ENCODE data around the gene PSME1. TPM values are rescaled to one million over a fixed set of nuclear protein-coding genes. Genes with fewer than 3 reads are reported as not detected.

The PSME1 gene
- total and polyA plus RNA-seq, 2 experiments from 2014 or later = 61.1 to 215 TPM

DNA sequence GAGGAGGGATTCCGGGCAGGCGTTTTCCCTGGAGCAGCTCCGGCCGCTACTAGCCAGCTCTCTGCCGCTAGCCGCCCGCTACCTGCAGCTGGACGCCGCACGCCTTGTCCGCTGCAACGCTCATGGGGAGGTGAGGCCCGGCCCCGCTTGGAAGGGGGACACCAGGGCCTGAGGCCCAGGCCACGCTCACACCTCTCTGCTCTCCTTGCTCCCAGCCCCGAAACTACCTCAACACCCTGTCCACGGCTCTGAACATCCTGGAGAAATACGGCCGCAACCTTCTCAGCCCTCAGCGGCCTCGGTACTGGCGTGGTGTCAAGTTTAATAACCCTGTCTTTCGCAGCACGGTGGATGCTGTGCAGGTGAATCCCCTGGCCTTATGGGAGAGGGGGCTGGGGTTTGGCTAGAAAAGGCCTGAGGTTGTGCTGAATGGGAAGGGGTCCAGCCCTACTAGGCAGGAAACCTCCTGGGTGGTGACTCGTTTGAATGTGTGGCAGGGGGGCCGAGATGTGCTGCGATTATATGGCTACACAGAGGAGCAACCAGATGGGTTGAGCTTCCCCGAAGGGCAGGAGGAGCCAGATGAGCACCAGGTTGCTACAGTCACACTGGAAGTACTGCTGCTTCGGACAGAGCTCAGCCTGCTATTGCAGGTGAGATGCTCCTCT lies 11.9 kb downstream of the PSME1 start:
- peak overlapping the region; percentile 70 for H3K4me3 ChIP-seq
- ATAC-seq (no peak), DNase-seq (ENCODE audit: low spot score) (no peak)
- peaks cover 7% of the 10 kb centered on the region; the same call in 1 of the 2 replicates for H4K20me1 ChIP-seq (replicated peaks; ENCODE audit: insufficient read depth)
- peaks cover 31% of the 10 kb centered on the region for H3K36me3 ChIP-seq (ENCODE audit: insufficient read depth)
- Mint-ChIP-seq H3K4me1 (peaks cover 21% of the 10 kb centered on the region), H3K36me3 (ENCODE audit: low read depth) (peaks cover 68% of the 10 kb centered on the region), H3K4me3 (peak overlapping the region; percentile 99), H3K27me3 (ENCODE audit: insufficient read depth, low read depth, poor library complexity) (peaks cover 11% of the 10 kb centered on the region), H3K27ac (peak overlapping the region; percentile 82), H3K9me3 (no peaks in the 10 kb centered on the region; the same call in 2 of the 3 replicates)
- 0 out of 2 replicates have a peak, but pooled peaks cover 4% of the 10 kb centered on the region for H3F3A ChIP-seq (replicated peaks; ENCODE audit: low read depth)
- H3K79me2 ChIP-seq (replicated peaks; ENCODE audit: insufficient read depth) = peaks cover 38% of the 10 kb centered on the region
- no peak overlapping the region for H2AFZ ChIP-seq
- H3K9me2 ChIP-seq (ENCODE audit: insufficient read depth) = no peaks in the 10 kb centered on the region
- TF ChIP-seq ZNF114 (CRISPR knock-in tag; IDR thresholded peaks at IDR 0.05) (no peak), EZH2 (IDR thresholded peaks at IDR 0.05; ENCODE audit: low read depth, unreplicated experiment) (no peak), EZH2phosphoT487 (IDR thresholded peaks at IDR 0.05; ENCODE audit: unreplicated experiment) (no peak), JUNB (IDR thresholded peaks at IDR 0.05; ENCODE audit: unreplicated experiment) (no peak), NANOG (IDR thresholded peaks at IDR 0.05; ENCODE audit: borderline replicate concordance) (no peak), STAT1 (IDR thresholded peaks at IDR 0.05; ENCODE audit: unreplicated experiment) (no peak), POLR2AphosphoS5 (IDR thresholded peaks at IDR 0.05; ENCODE audit: low read depth) (no peak), CREB1 (CRISPR knock-in tag; IDR thresholded peaks at IDR 0.05; ENCODE audit: low read depth) (no peak), ZNF331 (CRISPR knock-in tag; IDR thresholded peaks at IDR 0.05; ENCODE audit: low read depth) (no peak)
- TF ChIP-seq, protein P1, sequence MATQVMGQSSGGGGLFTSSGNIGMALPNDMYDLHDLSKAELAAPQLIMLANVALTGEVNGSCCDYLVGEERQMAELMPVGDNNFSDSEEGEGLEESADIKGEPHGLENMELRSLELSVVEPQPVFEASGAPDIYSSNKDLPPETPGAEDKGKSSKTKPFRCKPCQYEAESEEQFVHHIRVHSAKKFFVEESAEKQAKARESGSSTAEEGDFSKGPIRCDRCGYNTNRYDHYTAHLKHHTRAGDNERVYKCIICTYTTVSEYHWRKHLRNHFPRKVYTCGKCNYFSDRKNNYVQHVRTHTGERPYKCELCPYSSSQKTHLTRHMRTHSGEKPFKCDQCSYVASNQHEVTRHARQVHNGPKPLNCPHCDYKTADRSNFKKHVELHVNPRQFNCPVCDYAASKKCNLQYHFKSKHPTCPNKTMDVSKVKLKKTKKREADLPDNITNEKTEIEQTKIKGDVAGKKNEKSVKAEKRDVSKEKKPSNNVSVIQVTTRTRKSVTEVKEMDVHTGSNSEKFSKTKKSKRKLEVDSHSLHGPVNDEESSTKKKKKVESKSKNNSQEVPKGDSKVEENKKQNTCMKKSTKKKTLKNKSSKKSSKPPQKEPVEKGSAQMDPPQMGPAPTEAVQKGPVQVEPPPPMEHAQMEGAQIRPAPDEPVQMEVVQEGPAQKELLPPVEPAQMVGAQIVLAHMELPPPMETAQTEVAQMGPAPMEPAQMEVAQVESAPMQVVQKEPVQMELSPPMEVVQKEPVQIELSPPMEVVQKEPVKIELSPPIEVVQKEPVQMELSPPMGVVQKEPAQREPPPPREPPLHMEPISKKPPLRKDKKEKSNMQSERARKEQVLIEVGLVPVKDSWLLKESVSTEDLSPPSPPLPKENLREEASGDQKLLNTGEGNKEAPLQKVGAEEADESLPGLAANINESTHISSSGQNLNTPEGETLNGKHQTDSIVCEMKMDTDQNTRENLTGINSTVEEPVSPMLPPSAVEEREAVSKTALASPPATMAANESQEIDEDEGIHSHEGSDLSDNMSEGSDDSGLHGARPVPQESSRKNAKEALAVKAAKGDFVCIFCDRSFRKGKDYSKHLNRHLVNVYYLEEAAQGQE (IDR thresholded peaks at IDR 0.05; ENCODE audit: unreplicated experiment) = no peak
- TF ChIP-seq, protein P2, sequence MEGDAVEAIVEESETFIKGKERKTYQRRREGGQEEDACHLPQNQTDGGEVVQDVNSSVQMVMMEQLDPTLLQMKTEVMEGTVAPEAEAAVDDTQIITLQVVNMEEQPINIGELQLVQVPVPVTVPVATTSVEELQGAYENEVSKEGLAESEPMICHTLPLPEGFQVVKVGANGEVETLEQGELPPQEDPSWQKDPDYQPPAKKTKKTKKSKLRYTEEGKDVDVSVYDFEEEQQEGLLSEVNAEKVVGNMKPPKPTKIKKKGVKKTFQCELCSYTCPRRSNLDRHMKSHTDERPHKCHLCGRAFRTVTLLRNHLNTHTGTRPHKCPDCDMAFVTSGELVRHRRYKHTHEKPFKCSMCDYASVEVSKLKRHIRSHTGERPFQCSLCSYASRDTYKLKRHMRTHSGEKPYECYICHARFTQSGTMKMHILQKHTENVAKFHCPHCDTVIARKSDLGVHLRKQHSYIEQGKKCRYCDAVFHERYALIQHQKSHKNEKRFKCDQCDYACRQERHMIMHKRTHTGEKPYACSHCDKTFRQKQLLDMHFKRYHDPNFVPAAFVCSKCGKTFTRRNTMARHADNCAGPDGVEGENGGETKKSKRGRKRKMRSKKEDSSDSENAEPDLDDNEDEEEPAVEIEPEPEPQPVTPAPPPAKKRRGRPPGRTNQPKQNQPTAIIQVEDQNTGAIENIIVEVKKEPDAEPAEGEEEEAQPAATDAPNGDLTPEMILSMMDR (conservative IDR thresholded peaks at IDR 0.05; ENCODE audit: low read depth in 2 of 2) = no peak
- TF ChIP-seq, protein P3, sequence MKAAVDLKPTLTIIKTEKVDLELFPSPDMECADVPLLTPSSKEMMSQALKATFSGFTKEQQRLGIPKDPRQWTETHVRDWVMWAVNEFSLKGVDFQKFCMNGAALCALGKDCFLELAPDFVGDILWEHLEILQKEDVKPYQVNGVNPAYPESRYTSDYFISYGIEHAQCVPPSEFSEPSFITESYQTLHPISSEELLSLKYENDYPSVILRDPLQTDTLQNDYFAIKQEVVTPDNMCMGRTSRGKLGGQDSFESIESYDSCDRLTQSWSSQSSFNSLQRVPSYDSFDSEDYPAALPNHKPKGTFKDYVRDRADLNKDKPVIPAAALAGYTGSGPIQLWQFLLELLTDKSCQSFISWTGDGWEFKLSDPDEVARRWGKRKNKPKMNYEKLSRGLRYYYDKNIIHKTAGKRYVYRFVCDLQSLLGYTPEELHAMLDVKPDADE (IDR thresholded peaks at IDR 0.05) = no peak
- TF ChIP-seq, protein P4, sequence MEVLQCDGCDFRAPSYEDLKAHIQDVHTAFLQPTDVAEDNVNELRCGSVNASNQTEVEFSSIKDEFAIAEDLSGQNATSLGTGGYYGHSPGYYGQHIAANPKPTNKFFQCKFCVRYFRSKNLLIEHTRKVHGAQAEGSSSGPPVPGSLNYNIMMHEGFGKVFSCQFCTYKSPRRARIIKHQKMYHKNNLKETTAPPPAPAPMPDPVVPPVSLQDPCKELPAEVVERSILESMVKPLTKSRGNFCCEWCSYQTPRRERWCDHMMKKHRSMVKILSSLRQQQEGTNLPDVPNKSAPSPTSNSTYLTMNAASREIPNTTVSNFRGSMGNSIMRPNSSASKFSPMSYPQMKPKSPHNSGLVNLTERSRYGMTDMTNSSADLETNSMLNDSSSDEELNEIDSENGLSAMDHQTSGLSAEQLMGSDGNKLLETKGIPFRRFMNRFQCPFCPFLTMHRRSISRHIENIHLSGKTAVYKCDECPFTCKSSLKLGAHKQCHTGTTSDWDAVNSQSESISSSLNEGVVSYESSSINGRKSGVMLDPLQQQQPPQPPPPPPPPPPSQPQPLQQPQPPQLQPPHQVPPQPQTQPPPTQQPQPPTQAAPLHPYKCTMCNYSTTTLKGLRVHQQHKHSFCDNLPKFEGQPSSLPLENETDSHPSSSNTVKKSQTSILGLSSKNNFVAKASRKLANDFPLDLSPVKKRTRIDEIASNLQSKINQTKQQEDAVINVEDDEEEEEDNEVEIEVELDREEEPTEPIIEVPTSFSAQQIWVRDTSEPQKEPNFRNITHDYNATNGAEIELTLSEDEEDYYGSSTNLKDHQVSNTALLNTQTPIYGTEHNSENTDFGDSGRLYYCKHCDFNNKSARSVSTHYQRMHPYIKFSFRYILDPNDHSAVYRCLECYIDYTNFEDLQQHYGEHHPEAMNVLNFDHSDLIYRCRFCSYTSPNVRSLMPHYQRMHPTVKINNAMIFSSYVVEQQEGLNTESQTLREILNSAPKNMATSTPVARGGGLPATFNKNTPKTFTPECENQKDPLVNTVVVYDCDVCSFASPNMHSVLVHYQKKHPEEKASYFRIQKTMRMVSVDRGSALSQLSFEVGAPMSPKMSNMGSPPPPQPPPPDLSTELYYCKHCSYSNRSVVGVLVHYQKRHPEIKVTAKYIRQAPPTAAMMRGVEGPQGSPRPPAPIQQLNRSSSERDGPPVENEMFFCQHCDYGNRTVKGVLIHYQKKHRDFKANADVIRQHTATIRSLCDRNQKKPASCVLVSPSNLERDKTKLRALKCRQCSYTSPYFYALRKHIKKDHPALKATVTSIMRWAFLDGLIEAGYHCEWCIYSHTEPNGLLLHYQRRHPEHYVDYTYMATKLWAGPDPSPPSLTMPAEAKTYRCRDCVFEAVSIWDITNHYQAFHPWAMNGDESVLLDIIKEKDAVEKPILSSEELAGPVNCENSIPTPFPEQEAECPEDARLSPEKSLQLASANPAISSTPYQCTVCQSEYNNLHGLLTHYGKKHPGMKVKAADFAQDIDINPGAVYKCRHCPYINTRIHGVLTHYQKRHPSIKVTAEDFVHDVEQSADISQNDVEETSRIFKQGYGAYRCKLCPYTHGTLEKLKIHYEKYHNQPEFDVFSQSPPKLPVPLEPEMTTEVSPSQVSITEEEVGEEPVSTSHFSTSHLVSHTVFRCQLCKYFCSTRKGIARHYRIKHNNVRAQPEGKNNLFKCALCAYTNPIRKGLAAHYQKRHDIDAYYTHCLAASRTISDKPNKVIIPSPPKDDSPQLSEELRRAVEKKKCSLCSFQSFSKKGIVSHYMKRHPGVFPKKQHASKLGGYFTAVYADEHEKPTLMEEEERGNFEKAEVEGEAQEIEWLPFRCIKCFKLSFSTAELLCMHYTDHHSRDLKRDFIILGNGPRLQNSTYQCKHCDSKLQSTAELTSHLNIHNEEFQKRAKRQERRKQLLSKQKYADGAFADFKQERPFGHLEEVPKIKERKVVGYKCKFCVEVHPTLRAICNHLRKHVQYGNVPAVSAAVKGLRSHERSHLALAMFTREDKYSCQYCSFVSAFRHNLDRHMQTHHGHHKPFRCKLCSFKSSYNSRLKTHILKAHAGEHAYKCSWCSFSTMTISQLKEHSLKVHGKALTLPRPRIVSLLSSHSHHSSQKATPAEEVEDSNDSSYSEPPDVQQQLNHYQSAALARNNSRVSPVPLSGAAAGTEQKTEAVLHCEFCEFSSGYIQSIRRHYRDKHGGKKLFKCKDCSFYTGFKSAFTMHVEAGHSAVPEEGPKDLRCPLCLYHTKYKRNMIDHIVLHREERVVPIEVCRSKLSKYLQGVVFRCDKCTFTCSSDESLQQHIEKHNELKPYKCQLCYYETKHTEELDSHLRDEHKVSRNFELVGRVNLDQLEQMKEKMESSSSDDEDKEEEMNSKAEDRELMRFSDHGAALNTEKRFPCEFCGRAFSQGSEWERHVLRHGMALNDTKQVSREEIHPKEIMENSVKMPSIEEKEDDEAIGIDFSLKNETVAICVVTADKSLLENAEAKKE (CRISPR knock-in tag; IDR thresholded peaks at IDR 0.05) = no peak
- H3K4me1 ChIP-seq (ENCODE audit: insufficient read depth) = peaks cover 12% of the 10 kb centered on the region
- peak overlapping the region; percentile 99 for H3K4me2 ChIP-seq
- no peak overlapping the region for H3K27ac ChIP-seq (ENCODE audit: low read depth)
- no peaks in the 10 kb centered on the region for H3K27me3 ChIP-seq (ENCODE audit: insufficient read depth)
